Right atrium auricular region (tissue), 2 donors: Measurements from ENCODE around the gene CD38. TPM values are rescaled to one million over a fixed set of nuclear protein-coding genes. Genes with fewer than 3 reads are reported as not detected.

ENCODE experiments used
- DNase-seq: peaks from one replicate; pipeline ENCODE4 v3.0.0-alpha.2; 2019; ENCODE audit warnings: low spot score
- H3K27ac ChIP-seq, 2 donors: fragments of 200-600 bp; sonication (generic); 1 replicate in 1 of 2; 2 replicates in 1 of 2; pipeline ENCODE4 v1.5.1; 2016 to 2019
- H3K27me3 ChIP-seq, 2 donors: fragments of 200-600 bp; sonication (generic); one replicate each; pipeline versions ENCODE4 v1.5.1 to v1.6.0; 2017 to 2019
- H3K36me3 ChIP-seq: fragments of 200-600 bp; sonication (generic); one replicate; pipeline ENCODE4 v1.5.1; 2016
- H3K4me1 ChIP-seq, 2 donors: fragments of 200-600 bp; sonication (generic); one replicate each; pipeline versions ENCODE4 v1.5.1 to v1.6.0; 2017 to 2019
- H3K4me3 ChIP-seq, 2 donors: fragments of 200-600 bp; sonication (generic); 1 replicate in 1 of 2; 2 replicates in 1 of 2; pipeline ENCODE4 v1.5.1; 2017 to 2019; ENCODE audit warnings: mild to moderate bottlenecking in 1 of 2, moderate library complexity in 1 of 2
- H3K9me3 ChIP-seq, 2 donors: fragments of 200-600 bp; sonication (generic); one replicate each; pipeline ENCODE4 v1.5.1; 2019
- CTCF ChIP-seq, 2 donors: fragments of 200-600 bp; sonication (generic); IDR thresholded peaks; one replicate each; pipeline ENCODE4 v1.5.1; 2019; ENCODE audit warnings: antibody characterized with exemption in 2 of 2
- total RNA-seq, 2 donors: library from RNA; depleted of rRNA; stranded (reverse); fragments of >200 nt; gene quantifications; one replicate each; pipeline ENCODE4 v1.1.0, GENCODE V29; 2016

CD38 gene
- total RNA-seq, 2 donors from 2014 or later = 3.1 to 4.9 TPM

- no peak for DNase-seq
- peaks cover 0 to 5% of the 10 kb centered on the region in 2 donors for H3K4me1 ChIP-seq
Observed at GRCh38 chr4:15783676-15784075, 5.5 kb downstream of the CD38 start.

GRCh38 chr4:15784959-15785634, 7.0 kb downstream of the CD38 start:
- H3K4me1 ChIP-seq = no peaks in the 10 kb centered on the region
- H3K27ac ChIP-seq = no peak overlapping the region
- TF ChIP-seq CTCF (IDR thresholded peaks at IDR 0.05) = no peak
- no peaks in the 10 kb centered on the region for H3K27me3 ChIP-seq
- no peak overlapping the region for H3K4me3 ChIP-seq
- DNase-seq = no peak
- no peaks in the 10 kb centered on the region for H3K9me3 ChIP-seq
- no peaks in the 10 kb centered on the region for H3K36me3 ChIP-seq

More at GRCh38 chr4:15783676-15784075, 5.5 kb downstream of the CD38 start:
- TF ChIP-seq CTCF (IDR thresholded peaks at IDR 0.05) = no peak
- Histone ChIP-seq H3K27me3 (no peaks in the 10 kb centered on the region), H3K27ac (no peak overlapping the region), H3K4me3 (no peak overlapping the region), H3K9me3 (no peaks in the 10 kb centered on the region), H3K36me3 (no peaks in the 10 kb centered on the region)

GRCh38 chr4:15786743-15787142, 8.6 kb downstream of the CD38 start:
- no peaks in the 10 kb centered on the region for H3K9me3 ChIP-seq
- H3K27ac ChIP-seq = no peak overlapping the region
- H3K27me3 ChIP-seq = no peaks in the 10 kb centered on the region
- H3K36me3 ChIP-seq = no peaks in the 10 kb centered on the region
- no peak for TF ChIP-seq CTCF (IDR thresholded peaks at IDR 0.05)
- H3K4me3 ChIP-seq = no peak overlapping the region
- no peaks in the 10 kb centered on the region for H3K4me1 ChIP-seq
- DNase-seq = no peak

- Histone ChIP-seq H3K9me3 (no peaks in the 10 kb centered on the region), H3K27me3 (no peaks in the 10 kb centered on the region), H3K36me3 (no peaks in the 10 kb centered on the region), H3K4me3 (no peak overlapping the region), H3K27ac (no peak overlapping the region), H3K4me1 (no peaks in the 10 kb centered on the region)
- no peak for TF ChIP-seq CTCF (IDR thresholded peaks at IDR 0.05)
- no peak for DNase-seq
Observed at GRCh38 chr4:15792974-15793373, 14.8 kb downstream of the CD38 start.

- no peak for DNase-seq
- Histone ChIP-seq H3K4me1 (no peaks in the 10 kb centered on the region), H3K27ac (peak overlapping the region in 1 of 2 donors; percentile 8), H3K27me3 (no peaks in the 10 kb centered on the region), H3K4me3 (no peak overlapping the region), H3K36me3 (no peaks in the 10 kb centered on the region), H3K9me3 (no peaks in the 10 kb centered on the region)
- TF ChIP-seq CTCF (IDR thresholded peaks at IDR 0.05) = no peak
Observed at GRCh38 chr4:15793506-15794363, 15.6 kb downstream of the CD38 start.
